ENCODE results near the gene DPYD.

- TF ChIP-seq, protein P1, sequence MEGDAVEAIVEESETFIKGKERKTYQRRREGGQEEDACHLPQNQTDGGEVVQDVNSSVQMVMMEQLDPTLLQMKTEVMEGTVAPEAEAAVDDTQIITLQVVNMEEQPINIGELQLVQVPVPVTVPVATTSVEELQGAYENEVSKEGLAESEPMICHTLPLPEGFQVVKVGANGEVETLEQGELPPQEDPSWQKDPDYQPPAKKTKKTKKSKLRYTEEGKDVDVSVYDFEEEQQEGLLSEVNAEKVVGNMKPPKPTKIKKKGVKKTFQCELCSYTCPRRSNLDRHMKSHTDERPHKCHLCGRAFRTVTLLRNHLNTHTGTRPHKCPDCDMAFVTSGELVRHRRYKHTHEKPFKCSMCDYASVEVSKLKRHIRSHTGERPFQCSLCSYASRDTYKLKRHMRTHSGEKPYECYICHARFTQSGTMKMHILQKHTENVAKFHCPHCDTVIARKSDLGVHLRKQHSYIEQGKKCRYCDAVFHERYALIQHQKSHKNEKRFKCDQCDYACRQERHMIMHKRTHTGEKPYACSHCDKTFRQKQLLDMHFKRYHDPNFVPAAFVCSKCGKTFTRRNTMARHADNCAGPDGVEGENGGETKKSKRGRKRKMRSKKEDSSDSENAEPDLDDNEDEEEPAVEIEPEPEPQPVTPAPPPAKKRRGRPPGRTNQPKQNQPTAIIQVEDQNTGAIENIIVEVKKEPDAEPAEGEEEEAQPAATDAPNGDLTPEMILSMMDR (IDR thresholded peaks at IDR 0.05), result no peak
- TF ChIP-seq POLR2A (IDR thresholded peaks at IDR 0.05), result no peak
Measured at GRCh38 chr1:97787231-97787630, 133.6 kb downstream of the DPYD start.
